ENCODE results near the gene SNRPA. TPM values are rescaled to one million over a fixed set of nuclear protein-coding genes. Genes with fewer than 3 reads are reported as not detected.
A peak's percentile ranks its signal among the peaks of the same experiment; 100 is the strongest.

The SNRPA gene
- total and polyA plus RNA-seq, 7 experiments from 2014 or later, result 44.1 to 166 (median 69.9) TPM

GRCh38 chr19:40807147-40808020 lies 56.4 kb downstream of the SNRPA start:
- Mint-ChIP-seq H3K4me1 (peaks cover 67 to 98% (median 83%) of the 10 kb centered on the region in 7 donors), H3K27ac (peak overlapping the region; percentile 95 to 99 (median 98)), H3K4me3 (peak overlapping the region; percentile 81 to 100 (median 90)), H3K27me3 (peaks cover 0 to 10% (median 0%) of the 10 kb centered on the region in 5 donors), H3K9me3 (no peaks in the 10 kb centered on the region), H3K36me3 (peaks cover 0 to 32% (median 3%) of the 10 kb centered on the region in 5 donors)
- Histone ChIP-seq H3K27me3 (ENCODE audit: control insufficient read depth in 2 of 2, insufficient read depth in 2 of 2, low read length in 2 of 2) (no peaks in the 10 kb centered on the region), H3K27ac (ENCODE audit: low read depth, low read length) (peak overlapping the region; percentile 87), H3K36me3 (ENCODE audit: control insufficient read depth in 2 of 3, insufficient read depth in 3 of 3, low read length in 3 of 3) (peaks cover 0 to 28% (median 8%) of the 10 kb centered on the region in 3 experiments), H3K4me1 (ENCODE audit: control insufficient read depth in 2 of 2, insufficient read depth in 2 of 2, low read length in 2 of 2) (peaks cover 60 to 74% of the 10 kb centered on the region in 2 donors), H3K9me3 (ENCODE audit: control insufficient read depth in 2 of 3, low read length in 3 of 3) (no peaks in the 10 kb centered on the region), H3K4me3 (ENCODE audit: low read length) (peak overlapping the region; percentile 53)
- ChIA-PET POLR2A (interaction anchor here (0.7 to 8.7 kb wide), 8 partner anchors 9 to 163 kb away, joined by 3 to 84 read pairs (median 12); partner anchors contain the start of genes ACTMAP, EGLN2, RAB4B and SNRPA), CTCF (interaction anchor here (0.6 to 3.4 kb wide), 11 partner anchors 9 to 641 kb away, joined by 3 to 15 read pairs (median 4); partner anchors contain the start of genes ACTMAP, EGLN2 and RAB4B)
- no peak for ATAC-seq
- intact Hi-C loops (cut with micrococcal nuclease), result loop anchor here (1.0 kb wide), 1 partner anchor 9 kb away; no protein-coding TSS in a partner anchor
- no peak for DNase-seq

- POLR2A ChIA-PET, result interaction anchor here (4.6 to 8.7 kb wide), 3 partner anchors 11 to 30 kb away, joined by 28 to 84 read pairs (median 39); partner anchors contain the start of genes EGLN2 and RAB4B
- Histone ChIP-seq H3K36me3 (ENCODE audit: control insufficient read depth in 2 of 3, insufficient read depth in 3 of 3, low read length in 3 of 3) (peaks cover 0 to 28% (median 8%) of the 10 kb centered on the region in 3 experiments), H3K4me3 (ENCODE audit: low read length) (no peak overlapping the region)
These were observed 57.0 kb downstream of the SNRPA start for GRCh38 chr19:40808021-40808325.

DNA sequence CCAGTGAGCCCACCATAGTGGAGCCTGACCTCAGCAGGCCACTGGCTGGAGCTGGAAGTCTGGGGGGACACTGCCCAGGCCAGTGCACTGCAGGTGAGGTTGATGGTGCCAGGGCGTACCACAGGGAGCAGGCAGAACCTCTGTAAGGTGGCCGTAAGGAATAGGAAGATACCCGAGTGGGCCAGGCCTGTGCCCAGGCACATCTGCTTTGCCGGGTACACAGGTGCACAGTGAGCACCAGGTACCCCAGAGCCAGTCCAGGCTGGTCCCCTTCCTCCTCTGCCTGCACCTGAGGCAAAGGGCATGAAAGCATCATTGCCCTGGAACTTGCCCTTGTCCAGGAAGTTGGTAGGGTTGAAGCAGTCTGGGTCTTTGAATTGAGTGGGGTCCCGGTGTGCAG lies 57.5 kb downstream of the SNRPA start:
- Mint-ChIP-seq H3K9me3 (peaks cover 0 to 2% (median 0%) of the 10 kb centered on the region in 11 donors), H3K36me3 (peaks cover 0 to 31% (median 3%) of the 10 kb centered on the region in 5 donors), H3K27me3 (peaks cover 0 to 20% (median 0%) of the 10 kb centered on the region in 5 donors), H3K4me3 (peak overlapping the region in 5 of 10 donors; percentile 31 to 100 (median 48)), H3K27ac (peak overlapping the region in 8 of 9 donors; percentile 42 to 99 (median 93)), H3K4me1 (peaks cover 60 to 93% (median 80%) of the 10 kb centered on the region in 7 donors)
- ChIA-PET CTCF (interaction anchor here (0.7 to 2.3 kb wide), 3 partner anchors 10 to 30 kb away, joined by 3 to 15 read pairs (median 3); partner anchors contain the start of gene EGLN2), POLR2A (interaction anchor here (4.6 to 5.0 kb wide), 2 partner anchors 11 kb away, joined by 28 to 39 read pairs; partner anchors contain the start of gene EGLN2)
- Histone ChIP-seq H3K36me3 (ENCODE audit: control insufficient read depth in 2 of 3, insufficient read depth in 3 of 3, low read length in 3 of 3) (peaks cover 0 to 28% (median 8%) of the 10 kb centered on the region in 3 experiments), H3K4me3 (ENCODE audit: low read length) (no peak overlapping the region), H3K27me3 (ENCODE audit: control insufficient read depth in 2 of 2, insufficient read depth in 2 of 2, low read length in 2 of 2) (no peaks in the 10 kb centered on the region), H3K4me1 (ENCODE audit: control insufficient read depth in 2 of 2, insufficient read depth in 2 of 2, low read length in 2 of 2) (peaks cover 49 to 63% of the 10 kb centered on the region in 2 donors), H3K27ac (ENCODE audit: low read depth, low read length) (peak overlapping the region; percentile 87), H3K9me3 (ENCODE audit: control insufficient read depth in 2 of 3, low read length in 3 of 3) (no peaks in the 10 kb centered on the region)
- no peak for ATAC-seq
- intact Hi-C loops (cut with micrococcal nuclease), result no loop called here
- no peak for DNase-seq

More at GRCh38 chr19:40808021-40808325, 57.0 kb downstream of the SNRPA start:
- Mint-ChIP-seq H3K27ac (peak overlapping the region; percentile 95 to 99 (median 98)), H3K27me3 (peaks cover 0 to 16% (median 0%) of the 10 kb centered on the region in 5 donors), H3K4me3 (peak overlapping the region in 9 of 10 donors; percentile 55 to 100 (median 90)), H3K9me3 (peaks cover 0 to 2% (median 0%) of the 10 kb centered on the region in 11 donors), H3K36me3 (peaks cover 0 to 33% (median 3%) of the 10 kb centered on the region in 5 donors), H3K4me1 (peaks cover 65 to 98% (median 84%) of the 10 kb centered on the region in 7 donors)
- H3K27ac ChIP-seq (ENCODE audit: low read depth, low read length), result peak overlapping the region; percentile 87
- no peaks in the 10 kb centered on the region for H3K9me3 ChIP-seq (ENCODE audit: control insufficient read depth in 2 of 3, low read length in 3 of 3)
- CTCF ChIA-PET, result interaction anchor here (0.7 to 3.4 kb wide), 3 partner anchors 10 to 29 kb away, joined by 3 to 15 read pairs (median 15); partner anchors contain the start of gene EGLN2
- no peaks in the 10 kb centered on the region for H3K27me3 ChIP-seq (ENCODE audit: control insufficient read depth in 2 of 2, insufficient read depth in 2 of 2, low read length in 2 of 2)
- no peak for ATAC-seq
- DNase-seq, result no peak
- intact Hi-C loops (cut with micrococcal nuclease), result no loop called here
- peaks cover 54 to 68% of the 10 kb centered on the region in 2 donors for H3K4me1 ChIP-seq (ENCODE audit: control insufficient read depth in 2 of 2, insufficient read depth in 2 of 2, low read length in 2 of 2)

DNA sequence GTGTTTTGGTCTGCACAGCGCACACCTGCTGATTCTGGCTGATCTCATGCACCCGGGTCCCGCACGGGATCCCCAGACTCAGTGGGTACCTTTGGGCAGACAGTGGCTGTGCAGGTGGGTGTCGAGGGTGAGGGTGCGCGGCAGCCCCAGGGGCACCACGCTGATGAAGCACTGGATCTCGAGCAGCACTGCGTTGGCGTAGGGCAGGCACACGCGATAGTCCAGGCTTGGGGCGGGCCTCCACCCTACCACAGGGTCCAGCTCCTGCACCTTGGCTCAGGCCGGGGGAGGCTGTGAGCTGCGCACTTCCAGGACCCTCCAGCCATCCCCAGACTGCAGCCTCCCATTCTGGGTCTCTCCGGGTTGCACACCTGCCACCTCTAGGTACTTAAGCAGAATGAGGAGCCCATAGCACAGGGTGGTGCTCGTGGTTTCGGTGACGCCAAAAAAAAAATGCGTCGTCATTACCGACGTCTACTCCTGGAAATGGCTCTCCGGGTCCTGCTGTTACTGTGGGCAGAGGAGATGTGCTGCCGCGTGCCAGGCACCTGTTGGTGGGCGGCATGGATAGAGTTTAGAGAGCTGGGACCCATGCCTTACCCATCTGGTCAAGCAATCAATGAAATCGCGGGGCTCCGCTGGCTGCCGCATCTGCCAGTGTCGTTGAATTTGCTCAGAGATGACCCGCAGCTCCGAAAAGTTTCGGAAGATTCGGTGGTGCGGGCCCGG lies 58.5 kb downstream of the SNRPA start:
- no peaks in the 10 kb centered on the region for H3K9me3 ChIP-seq (ENCODE audit: control insufficient read depth in 2 of 3, low read length in 3 of 3)
- POLR2A ChIA-PET, result interaction anchor here (0.8 to 1.2 kb wide), 4 partner anchors 10 to 59 kb away, joined by 3 to 6 read pairs (median 4); partner anchors contain the start of genes ACTMAP, EGLN2, RAB4B and SNRPA
- no peak for DNase-seq
- no peak for ATAC-seq
- intact Hi-C loops (cut with micrococcal nuclease), result no loop called here
- Mint-ChIP-seq H3K4me1 (peaks cover 56 to 83% (median 76%) of the 10 kb centered on the region in 7 donors), H3K27ac (peak overlapping the region in 8 of 9 donors; percentile 70 to 99 (median 89)), H3K27me3 (peaks cover 0 to 30% (median 0%) of the 10 kb centered on the region in 5 donors), H3K36me3 (peaks cover 0 to 22% (median 3%) of the 10 kb centered on the region in 5 donors), H3K9me3 (peaks cover 0 to 2% (median 0%) of the 10 kb centered on the region in 11 donors), H3K4me3 (peak overlapping the region; percentile 21 to 100 (median 70))
- no peak overlapping the region for H3K4me3 ChIP-seq (ENCODE audit: low read length)
- CTCF ChIA-PET, result interaction anchor here (0.5 to 0.9 kb wide), 3 partner anchors 10 to 32 kb away, joined by 3 to 4 read pairs (median 3); partner anchors contain the start of gene RAB4B
- H3K4me1 ChIP-seq (ENCODE audit: control insufficient read depth in 2 of 2, insufficient read depth in 2 of 2, low read length in 2 of 2), result peaks cover 39 to 53% of the 10 kb centered on the region in 2 donors
- H3K36me3 ChIP-seq (ENCODE audit: control insufficient read depth in 2 of 3, insufficient read depth in 3 of 3, low read length in 3 of 3), result peaks cover 0 to 25% (median 8%) of the 10 kb centered on the region in 3 experiments
- peak overlapping the region; percentile 72 for H3K27ac ChIP-seq (ENCODE audit: low read depth, low read length)
- H3K27me3 ChIP-seq (ENCODE audit: control insufficient read depth in 2 of 2, insufficient read depth in 2 of 2, low read length in 2 of 2), result no peaks in the 10 kb centered on the region

- CTCF ChIA-PET, result no interaction called here
- Mint-ChIP-seq H3K4me3 (peak overlapping the region; percentile 58 to 100 (median 80)), H3K27ac (peak overlapping the region in 8 of 9 donors; percentile 70 to 96 (median 88)), H3K27me3 (peaks cover 0 to 35% (median 0%) of the 10 kb centered on the region in 5 donors), H3K9me3 (peaks cover 0 to 2% (median 0%) of the 10 kb centered on the region in 11 donors), H3K36me3 (peaks cover 0 to 18% (median 3%) of the 10 kb centered on the region in 5 donors), H3K4me1 (peaks cover 51 to 77% (median 76%) of the 10 kb centered on the region in 7 donors)
- POLR2A ChIA-PET, result interaction anchor here (0.8 to 0.9 kb wide), 2 partner anchors 11 to 44 kb away, joined by 4 to 6 read pairs; partner anchors contain the start of gene EGLN2
- intact Hi-C loops (cut with micrococcal nuclease), result no loop called here
- Histone ChIP-seq H3K4me3 (ENCODE audit: low read length) (no peak overlapping the region), H3K36me3 (ENCODE audit: control insufficient read depth in 2 of 3, insufficient read depth in 3 of 3, low read length in 3 of 3) (peaks cover 0 to 22% (median 8%) of the 10 kb centered on the region in 3 experiments), H3K27me3 (ENCODE audit: control insufficient read depth in 2 of 2, insufficient read depth in 2 of 2, low read length in 2 of 2) (no peaks in the 10 kb centered on the region), H3K4me1 (ENCODE audit: control insufficient read depth in 2 of 2, insufficient read depth in 2 of 2, low read length in 2 of 2) (peaks cover 33 to 47% of the 10 kb centered on the region in 2 donors), H3K27ac (ENCODE audit: low read depth, low read length) (peak overlapping the region; percentile 72), H3K9me3 (ENCODE audit: control insufficient read depth in 2 of 3, low read length in 3 of 3) (no peaks in the 10 kb centered on the region)
- no peak for DNase-seq
- ATAC-seq, result no peak
These were observed 59.2 kb downstream of the SNRPA start for GRCh38 chr19:40810160-40810559.
